Measurements from ENCODE around the gene UBAC1.
"Not testable (repeated sequence)": the region's sequence is repeated elsewhere in the genome, so short reads cannot be mapped to it uniquely, and the experiment has no call there.

UBAC1 gene

DNA sequence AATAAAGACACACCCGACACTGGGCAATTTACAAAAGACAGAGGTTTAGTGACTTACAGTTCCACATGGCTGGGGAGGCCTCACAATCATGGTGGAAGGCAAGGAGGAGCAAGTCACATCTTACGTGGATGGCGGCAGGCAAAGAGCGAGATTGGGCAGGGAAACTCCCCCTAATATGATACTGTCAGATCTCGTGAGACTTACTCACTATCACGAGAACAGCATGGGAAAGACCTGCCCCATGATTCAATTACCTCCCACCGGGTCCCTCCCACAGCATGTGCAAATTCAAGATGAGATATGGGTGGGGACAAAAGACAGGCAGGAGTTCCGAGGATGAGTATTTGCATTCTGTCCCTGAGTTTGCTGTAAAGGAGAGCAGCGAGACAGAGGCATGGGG lies 49.9 kb downstream of the UBAC1 start:
- DNase-seq = not testable (repeated sequence)

DNA sequence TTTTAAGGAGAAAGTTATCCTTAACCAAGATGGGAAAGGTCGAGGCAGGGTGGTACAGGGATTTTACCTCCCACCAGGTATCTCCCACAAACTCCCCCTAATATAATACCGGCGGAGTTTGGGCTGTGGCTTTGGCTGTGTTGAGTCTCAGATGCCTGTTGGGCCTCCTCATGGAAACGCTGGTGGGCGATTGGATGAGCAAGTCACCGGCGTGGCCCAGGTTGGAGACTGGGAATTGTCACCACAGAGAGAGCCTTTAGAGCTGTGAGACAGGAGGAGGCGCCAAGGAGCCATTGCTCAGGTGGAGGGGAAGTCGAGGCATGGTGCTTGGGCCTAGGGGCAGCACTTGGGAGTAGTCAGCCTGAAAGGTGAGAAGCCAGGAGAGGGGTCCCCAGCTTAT lies 50.4 kb downstream of the UBAC1 start:
- DNase-seq = no peak

DNA sequence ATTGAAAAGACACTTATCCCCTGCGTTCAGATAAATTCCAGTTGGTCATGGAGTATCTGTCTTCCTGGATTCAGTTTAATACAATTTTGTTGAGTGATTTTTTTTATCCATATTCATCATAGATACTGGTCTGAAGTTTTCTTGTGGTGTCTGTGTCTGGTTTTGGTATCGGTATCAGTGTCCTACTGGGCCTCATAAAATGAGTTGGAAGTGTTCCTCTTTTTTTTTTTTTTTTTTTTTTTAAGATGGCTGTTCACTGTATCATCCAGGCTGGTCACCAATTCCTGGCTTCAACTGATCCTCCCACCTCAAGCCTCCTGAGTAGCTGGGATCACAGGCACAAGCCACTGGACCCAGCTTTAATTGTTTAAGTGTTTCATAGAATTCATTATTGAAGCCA lies 51.0 kb downstream of the UBAC1 start:
- DNase-seq = no peak

DNA sequence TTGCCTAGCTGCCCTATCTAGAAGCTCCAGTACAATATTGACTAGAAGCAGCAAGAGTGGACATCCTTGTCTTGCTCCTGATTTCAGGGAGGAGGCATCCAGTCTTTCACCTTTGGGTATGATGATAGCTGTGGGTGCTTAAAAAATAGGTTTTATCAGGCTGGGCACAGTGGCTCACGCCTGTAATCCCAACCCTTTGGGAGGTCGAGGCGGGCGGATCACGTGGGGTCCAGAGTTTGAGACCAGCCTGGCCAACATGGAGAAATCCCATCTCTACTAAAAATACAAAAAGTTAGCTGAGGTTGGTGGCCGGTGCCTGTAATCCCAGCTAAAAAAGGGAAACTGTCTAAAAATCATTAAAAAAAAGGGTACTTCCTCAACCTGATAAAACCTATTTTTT lies 51.8 kb downstream of the UBAC1 start:
- DNase-seq = no peak

DNA sequence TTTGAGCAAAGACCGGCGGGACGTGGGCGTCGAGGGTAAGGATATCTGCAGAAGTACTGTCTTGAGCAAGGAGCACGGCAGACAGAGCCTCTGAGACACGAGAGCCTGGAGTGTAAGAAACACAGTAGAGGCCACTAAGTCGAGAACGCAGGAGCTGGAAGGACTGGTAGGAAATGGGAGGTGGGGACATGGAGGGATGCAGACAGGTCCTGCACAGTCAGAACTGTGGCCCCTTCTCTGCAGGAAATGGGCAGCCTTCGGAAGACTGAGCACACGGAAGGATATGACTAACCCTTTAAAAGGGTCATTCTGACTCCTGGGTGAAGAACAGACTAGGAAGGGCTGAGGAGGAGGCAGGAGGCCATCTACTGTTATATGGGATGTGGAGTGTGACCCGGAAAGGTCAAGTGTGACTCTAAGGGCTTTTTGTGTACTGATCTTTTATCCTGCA lies 52.4 kb downstream of the UBAC1 start:
- no peak for DNase-seq

DNA sequence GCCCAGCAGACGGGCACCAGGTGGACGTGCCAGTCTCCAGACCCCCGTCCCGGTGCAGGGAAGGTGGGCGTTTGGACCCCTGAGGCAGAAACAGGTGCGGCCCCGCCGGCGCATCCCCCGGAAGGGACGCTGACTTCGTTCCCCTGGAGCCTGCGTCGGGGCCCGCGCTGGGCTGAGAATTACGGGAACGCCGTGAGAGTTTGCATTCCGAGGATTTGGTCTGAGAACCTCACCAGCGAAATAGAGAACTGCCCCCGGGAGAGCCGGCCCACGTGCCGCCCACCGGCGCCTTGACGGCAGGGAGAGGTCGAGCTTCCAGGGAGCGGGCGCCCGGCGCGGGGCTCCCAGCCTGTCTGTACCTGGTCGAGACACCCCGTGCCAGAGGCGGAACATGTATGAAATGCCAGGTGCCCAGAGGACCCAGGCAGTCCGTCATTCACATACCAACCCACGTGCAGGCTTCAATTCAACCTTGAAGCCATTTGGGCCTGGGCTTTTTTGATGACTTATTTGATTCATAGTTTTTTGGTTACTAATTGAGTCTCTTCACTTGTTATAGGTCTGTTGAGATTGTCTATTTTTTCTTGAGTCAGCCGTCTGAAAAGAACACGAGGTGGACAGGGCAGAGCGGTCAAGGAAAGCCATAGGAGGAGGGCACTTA lies 53.0 kb downstream of the UBAC1 start:
- peak; percentile 25 for DNase-seq

DNA sequence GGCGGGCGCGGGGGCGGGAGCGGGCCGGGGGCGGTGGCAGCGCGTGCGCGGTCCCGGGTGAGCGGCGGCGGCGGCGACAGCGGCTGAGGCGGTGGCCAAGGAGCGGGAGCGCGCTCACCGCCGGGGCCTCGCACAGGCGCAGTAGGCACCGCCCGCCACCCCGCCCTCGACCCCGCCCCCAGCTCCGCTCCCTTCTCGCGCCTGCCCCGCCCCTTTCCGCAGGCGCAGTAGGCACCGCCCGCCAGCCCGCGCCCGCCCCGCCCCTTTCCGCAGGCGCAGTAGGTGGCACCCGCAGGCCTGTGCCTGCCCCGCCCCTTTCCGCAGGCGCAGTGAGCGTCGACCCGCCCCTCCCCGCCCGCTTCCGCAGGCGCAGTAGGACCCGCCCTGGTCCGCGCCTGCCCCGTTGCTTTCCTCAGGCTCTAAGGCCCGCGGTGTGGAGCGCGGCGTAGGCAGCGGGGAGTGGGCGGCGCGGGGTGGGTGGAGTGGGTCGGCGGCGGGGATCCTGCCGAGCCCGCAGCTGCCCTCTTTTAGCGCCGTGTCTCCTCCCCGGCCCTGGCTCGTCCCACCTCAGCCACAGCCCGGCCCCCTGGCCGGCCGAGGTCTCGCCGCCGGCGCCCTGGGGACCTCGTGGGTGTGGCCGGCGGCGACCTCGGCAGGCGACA lies 53.6 kb downstream of the UBAC1 start, which contains the start of gene CAMSAP1:
TSS of gene CAMSAP1 (minus strand) at position 116 of the 662 bp plus-strand sequence. CDS start 387 bp downstream, outside the sequence.
- peak; percentile 97 for DNase-seq

DNA sequence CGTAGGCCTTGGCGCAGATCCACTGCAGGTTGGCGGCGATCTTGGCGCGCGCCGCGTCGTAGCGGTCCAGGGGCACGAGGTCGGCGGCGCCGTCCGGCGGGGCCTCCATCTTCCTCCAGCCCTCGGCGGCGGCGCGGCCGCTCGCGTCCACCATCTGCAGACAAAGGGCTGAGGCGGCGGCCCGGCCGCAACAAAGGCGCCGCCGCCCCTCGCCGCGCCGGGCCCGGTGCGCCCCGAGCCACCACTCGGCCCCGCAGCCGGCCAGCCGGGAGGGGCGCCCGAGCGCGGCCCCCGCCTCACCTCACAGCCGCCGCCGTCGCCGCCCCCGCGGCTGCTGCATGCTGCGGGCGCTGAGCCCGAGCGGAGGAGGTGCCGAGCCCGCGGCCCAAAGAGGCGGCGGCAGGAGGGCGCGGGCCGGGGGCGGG lies 54.2 kb downstream of the UBAC1 start:
- peak; percentile 64 for DNase-seq

DNA sequence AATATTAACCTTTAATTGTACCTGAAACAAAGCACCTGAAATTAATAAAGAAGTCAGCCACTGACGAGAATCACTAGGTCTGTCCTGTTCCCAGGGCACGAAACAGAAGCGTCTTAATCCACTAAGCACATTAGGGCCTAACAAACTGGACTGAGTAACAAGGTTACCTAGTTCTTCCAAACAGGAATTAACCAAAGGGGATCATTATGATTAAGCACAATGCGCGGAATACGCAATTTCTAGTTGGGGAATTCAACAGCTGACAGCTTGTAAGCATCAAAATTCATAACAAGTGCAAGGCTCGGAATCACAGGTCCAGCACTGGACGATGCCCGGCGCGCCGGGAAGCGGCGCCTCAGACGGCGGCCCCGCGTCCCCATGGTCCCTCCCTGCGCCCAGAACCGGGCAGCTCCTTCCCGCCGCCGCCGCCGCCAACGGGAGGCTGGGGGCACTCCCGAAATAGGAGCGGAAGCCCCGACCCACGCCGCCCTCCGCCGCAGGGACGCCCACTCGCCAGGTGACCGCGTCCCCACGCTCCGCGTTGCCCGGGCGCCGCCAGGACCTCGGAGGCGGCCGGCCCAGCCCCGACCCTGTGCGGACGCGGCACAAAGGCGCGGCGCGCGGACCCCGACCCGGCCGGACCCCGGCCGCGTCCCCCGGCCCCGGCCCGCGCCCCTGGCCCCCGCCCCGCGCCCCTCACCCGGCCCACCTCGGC lies 54.7 kb downstream of the UBAC1 start:
- peak; percentile 31 for DNase-seq

DNA sequence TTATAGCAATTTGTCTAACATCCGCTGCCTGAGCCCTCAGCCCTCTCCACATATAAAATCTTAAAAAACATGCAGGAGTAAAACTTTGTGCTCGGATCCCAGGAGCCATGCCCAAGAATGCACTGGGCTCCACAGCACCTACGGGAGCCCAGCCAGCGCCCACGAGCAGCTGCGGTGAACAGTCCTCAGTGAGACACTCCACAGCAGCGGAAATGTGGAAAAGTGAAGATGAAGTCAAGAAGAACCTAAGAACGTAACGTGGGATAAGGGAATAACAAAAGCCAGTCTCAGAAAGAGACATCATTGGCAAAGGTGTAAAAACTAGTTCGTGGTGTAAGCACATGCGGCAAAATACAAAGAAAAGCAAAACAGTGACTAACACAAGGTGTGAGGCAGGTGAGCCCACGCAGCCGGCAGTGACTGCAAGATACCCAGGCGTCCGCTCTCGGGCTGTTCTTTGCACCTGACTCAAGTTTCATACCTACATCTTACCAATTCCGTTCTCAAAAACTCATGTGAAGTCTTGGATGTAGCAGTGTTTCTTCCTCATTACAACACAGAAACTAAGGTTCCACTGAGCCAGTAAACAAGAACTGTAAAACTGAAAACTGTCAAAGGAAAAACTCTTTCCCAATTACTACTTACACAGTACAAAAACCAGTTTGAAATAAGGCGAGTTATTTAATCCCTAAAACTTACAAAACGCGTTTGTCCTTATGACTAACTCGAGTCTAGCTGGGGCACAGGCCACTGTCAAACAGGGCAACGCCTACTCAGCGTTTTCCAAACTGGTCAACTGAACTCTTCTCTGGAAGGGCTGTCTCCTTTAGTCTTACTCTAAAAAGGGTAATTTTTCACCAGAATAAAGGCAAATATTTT lies 55.6 kb downstream of the UBAC1 start:
- peak; percentile 55 for DNase-seq

DNA sequence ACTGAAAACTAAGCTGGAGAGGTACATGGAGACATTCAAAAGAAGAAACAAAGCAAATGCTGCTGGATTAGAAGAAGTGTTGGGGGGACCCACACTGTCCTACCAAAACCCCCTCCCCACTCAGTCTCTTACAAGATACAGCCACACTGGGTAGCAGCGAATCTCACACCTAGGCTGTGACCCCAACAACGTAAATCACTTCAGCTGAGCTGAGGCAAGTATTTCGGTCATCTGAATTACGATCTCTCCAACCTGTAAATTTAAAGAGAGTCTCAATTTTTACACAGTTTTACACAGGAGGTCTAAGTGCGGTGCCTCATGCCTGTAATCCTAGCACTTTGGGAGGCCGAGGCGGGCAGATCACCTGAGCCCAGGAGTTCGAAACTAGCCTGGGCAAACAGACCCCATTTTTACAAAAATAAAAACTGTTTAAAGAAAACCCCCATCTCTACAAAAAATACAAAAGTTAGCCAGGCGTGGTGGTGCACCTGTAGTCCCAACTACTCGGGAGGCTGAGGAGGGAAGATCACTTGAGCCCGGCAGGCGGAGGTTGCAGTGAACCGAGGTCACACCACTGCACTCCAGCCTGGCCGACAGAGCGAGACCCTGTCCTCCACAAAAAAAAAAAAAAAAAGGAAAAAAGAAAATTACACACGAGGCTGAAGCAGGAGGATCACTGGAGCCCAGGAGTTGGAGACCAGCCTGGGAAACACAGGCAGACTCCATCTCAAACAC lies 57.2 kb downstream of the UBAC1 start:
- DNase-seq = no peak

DNA sequence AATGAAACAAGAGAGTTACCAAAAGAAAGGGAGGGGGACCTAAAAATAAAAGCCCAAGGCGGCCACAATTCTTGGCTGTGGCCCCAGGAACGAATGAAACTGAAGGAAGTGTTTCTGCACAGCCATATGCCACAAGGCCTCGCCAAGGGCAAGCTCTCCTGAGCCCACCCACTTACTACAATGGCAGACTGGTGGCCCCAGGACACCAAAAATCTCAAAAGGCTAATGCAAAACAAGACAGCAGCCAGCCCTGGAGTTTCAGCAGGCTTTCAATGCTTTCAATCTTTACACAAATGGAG lies 57.9 kb downstream of the UBAC1 start:
- no peak for DNase-seq

DNA sequence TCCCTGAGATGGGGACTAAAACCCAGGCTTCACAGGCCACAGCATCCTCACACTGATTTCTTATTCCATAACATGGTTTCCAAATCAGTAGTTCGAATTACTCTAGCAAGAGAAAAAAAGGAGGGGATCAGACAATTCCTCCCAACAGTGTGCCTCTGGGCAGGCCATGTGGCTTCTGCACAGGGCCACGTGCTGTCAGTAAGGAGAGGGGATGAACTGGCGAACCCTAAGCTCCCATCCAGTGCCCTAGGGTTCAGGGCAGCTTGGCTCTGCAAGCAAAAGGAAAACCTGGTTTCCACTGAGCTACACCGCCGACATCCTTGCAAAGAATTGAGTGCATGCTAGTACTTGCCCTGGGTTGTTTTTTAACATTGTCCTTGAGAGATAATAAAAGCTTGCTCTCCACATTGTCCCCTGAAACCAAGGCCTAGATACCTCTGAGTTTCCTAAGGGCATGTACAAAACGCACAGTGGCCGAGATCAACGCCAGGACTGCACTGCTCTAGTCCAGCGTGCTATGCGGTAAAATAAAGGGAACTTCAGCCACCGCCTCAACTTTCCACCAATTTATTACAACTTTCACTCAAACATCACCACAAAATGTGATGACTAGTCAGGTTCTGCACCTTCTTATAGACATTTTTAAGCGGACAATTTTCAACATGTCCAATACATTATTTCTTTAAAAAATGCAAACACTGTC lies 58.4 kb downstream of the UBAC1 start:
- DNase-seq = no peak

DNA sequence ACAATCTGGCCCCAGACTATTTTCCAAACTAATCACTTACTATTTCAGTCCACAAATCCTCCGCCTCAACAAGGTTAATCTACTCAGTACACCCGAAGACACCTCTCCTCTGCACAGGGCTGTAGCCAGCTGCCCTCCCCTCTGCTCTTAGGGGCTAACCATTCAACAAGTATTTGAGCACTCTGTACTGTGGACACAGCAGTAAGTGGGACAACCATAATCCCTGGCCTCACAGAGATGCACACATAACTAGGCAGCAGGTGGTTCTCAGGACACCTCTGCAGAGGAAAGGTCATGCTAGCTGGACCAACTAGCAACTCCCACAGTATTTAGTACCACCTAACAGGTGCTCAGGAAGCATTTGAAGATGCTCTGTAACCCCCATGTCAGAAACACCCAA lies 59.3 kb downstream of the UBAC1 start:
- no peak for DNase-seq

DNA sequence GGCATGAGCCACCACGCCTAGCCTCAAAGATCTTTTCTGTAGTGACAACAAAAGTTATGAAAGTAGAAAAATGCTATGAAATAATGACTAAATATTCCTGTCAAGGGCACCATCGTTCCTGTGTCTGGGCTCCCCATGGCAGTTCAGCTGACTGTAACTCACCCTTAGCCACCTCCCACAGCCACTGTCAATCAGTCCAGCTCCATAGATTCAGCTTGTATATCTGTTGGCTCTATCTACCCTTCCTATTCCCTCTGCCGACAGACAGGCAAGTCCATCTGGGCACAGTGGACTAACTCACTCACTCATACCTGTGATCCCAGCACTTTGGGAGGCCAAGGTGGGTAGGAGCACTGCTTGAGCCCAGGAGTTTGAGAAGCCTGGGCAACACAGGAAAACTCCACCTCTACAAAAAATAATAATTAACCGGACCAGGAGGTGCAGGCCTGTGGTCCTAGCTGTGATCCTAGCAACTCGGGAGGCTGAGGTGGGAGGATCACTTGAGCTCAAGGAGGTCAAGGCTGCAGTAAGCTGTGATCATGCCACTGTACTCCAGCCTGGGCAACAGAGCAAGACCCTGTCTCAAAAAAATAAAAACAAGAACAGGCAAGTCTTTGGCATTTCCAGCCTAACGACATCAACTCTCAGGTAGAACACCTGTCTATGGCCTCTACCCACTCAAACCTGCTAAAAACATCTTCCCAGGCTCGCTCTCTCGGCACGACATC lies 60.0 kb downstream of the UBAC1 start:
- no peak for DNase-seq

DNA sequence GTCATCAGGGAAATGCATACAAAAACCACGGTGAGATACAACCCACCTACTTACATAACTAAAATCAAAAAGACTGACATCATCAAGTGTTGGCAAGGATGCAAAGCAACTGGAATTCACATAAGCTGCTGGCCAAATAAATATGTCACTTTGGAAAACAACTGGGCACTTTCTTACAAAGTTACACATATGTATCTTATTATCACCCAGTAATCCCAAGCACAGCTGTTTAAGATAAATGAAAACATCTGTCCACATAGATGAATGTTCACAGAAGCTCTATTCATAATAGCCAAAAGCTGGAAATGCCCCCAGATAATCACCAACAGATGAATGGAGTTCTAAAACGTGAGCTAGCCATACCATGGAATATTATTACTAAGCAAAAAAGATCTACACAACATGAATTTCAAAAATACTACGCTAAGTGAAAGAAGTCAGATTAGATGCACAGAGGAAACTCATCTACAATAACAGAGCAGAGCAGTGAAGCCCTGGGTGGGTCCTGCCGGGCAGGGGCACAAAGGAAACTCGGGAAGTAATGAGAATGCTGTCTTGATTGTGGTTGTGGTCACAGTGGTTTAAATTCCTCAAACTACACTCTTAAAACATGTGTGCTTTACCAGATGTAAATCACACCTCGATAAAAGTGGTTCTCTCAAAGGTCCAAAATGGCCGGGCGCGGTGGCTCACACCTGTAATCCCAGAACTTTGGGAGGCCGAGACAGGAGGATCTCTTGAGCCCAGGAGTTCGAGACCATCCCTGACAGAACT lies 62.4 kb downstream of the UBAC1 start:
- no peak for DNase-seq

DNA sequence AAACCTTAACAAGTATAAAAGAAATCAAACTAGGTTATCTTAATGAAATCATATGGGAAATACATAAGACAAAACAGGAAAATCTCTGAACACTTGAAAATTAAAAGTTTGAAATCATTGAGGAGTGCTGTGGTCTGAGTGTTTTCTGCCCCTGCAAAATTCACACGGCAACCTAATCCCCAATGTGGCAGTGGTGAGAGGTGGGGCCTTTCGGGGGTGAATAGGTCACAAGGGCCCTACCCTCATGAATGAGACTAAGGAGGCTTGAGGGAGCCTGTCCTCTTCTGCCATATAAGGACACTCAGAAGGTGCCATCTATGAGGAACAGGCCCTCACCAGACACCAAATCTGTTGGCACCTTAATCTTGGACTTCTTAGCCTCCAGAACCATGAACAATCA lies 64.5 kb downstream of the UBAC1 start:
- DNase-seq = no peak

DNA sequence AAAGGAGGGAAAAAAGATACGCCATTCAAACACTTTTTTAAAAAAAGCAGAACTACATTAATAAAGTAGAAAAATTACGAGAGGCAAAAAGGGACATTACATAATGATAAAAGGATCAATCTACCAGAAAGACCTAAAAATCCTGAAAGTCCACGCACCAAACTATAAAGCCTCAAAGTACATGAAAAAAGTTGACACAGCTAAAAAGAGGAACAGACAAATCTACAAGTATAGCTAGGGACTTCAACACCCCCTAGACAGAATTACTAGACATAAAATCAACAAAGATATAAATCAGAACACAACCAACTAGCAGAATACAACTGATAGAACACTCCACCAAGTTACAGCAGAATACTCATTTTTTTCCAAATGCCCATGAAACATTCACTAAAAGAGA lies 65.0 kb downstream of the UBAC1 start:
- DNase-seq = no peak

DNA sequence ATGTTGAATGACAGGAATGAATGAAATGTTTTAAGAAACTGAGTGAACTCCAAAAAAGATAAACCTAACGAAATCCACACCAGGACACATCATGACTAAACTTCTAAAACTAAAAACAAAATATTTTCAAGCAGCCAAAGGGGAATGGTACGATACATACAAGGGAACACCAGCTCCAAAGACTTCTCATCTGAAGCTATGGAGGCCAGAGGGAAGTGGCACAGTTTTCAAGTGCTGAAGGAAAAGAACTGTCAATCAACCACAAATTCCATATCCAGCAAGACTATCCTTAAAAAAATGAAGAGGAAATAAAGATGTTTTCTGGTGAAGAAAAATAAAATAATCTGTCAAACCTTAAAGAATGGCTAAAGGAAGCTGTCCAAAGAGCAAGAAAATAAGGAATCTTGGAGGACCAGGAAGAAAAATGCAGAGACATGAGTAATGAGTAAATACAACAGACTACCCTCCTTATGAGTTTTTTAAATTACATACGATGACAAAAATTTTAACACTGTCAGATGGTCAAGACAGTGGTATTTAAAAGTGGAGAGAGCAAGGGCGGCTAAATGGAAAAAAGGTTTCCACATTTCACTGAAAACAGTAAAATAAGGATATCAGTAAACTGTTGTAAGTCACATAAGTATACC lies 65.8 kb downstream of the UBAC1 start:
- no peak for DNase-seq

DNA sequence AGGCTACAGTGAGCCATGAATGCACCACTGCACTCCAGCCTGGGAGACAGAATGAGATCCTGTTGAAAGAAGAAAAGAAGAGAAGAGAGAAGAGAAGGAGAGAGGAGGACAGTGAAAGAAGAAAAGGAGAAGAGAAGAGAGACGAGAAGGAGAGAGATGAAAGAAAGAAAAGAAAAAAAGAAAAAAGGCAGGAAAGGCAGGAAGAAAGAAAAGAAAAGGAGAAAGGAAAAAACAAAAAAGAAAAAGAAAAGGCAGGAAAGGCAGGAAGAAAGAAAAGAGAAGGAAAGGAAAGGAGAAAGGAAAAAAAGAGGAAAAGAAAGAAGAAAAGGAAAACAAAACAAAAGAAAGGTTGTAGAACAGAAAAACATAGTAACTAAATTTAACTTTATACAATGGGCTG lies 68.1 kb downstream of the UBAC1 start:
- DNase-seq = no peak
